SK-N-DZ (cell line): ENCODE results near the gene ZC2HC1B. TPM values are rescaled to one million over a fixed set of nuclear protein-coding genes. Genes with fewer than 3 reads are reported as not detected.
A peak's percentile ranks its signal among the peaks of the same experiment; 100 is the strongest.
"Not testable (repeated sequence)": the region's sequence is repeated elsewhere in the genome, so short reads cannot be mapped to it uniquely, and the experiment has no call there.

Experiments used
- DNase-seq: peaks from one replicate; pipeline ENCODE4 v3.0.0-alpha.2; 2015; ENCODE audit warnings: low spot score
- polyA plus RNA-seq, 2 experiments: library from polyadenylated mRNA; depleted of rRNA; stranded (reverse); fragments of >200 nt; gene quantifications; 2 replicates each; pipeline ENCODE4 v1.2.3, GENCODE V29; 2014

The ZC2HC1B gene
- not detected in 2 replicates for polyA plus RNA-seq (2014; cell fraction: cytosol; rRNA removed)
- polyA plus RNA-seq (2014; cell fraction: nucleus; rRNA removed) = 0.18 TPM in 1 of 2 replicates, not detected in the other

GRCh38 chr6:143864234-143864633 is at the start of gene ZC2HC1B:
Gene ZC2HC1B, plus strand, starts transcription at chr6:143864474. Its CDS starts 66 bp downstream, at chr6:143864540.
- no peak for DNase-seq

- DNase-seq = no peak
These were observed 46.7 kb upstream of the ZC2HC1B start for GRCh38 chr6:143817621-143818020.

- DNase-seq = no peak
These were observed 42.9 kb upstream of the ZC2HC1B start for GRCh38 chr6:143821359-143821758.

GRCh38 chr6:143822584-143823024 is 41.7 kb upstream of the ZC2HC1B start:
- no peak for DNase-seq

GRCh38 chr6:143823548-143823947 is 40.7 kb upstream of the ZC2HC1B start:
- no peak for DNase-seq

- DNase-seq = no peak
These were observed 35.7 kb upstream of the ZC2HC1B start for GRCh38 chr6:143828572-143828971.

GRCh38 chr6:143836150-143836549 is 28.1 kb upstream of the ZC2HC1B start:
- DNase-seq = no peak

- no peak for DNase-seq
These were observed 25.9 kb upstream of the ZC2HC1B start for GRCh38 chr6:143838395-143838794.

GRCh38 chr6:143839196-143839595 is 25.1 kb upstream of the ZC2HC1B start:
- DNase-seq = no peak

- no peak for DNase-seq
These were observed 23.5 kb upstream of the ZC2HC1B start for GRCh38 chr6:143840595-143841265.

GRCh38 chr6:143842461-143842901 is 21.8 kb upstream of the ZC2HC1B start:
- no peak for DNase-seq

GRCh38 chr6:143842902-143843676 is 21.2 kb upstream of the ZC2HC1B start, which contains the start of gene LTV1:
Gene LTV1, plus strand, starts transcription at chr6:143843338. Its CDS starts 140 bp downstream, at chr6:143843478.
- peak; percentile 97 for DNase-seq

- DNase-seq = no peak
These were observed 20.6 kb upstream of the ZC2HC1B start for GRCh38 chr6:143843677-143843999.

GRCh38 chr6:143844006-143844405 is 20.3 kb upstream of the ZC2HC1B start:
- no peak for DNase-seq

- DNase-seq = no peak
These were observed 19.2 kb upstream of the ZC2HC1B start for GRCh38 chr6:143845033-143845432.

- not testable (repeated sequence) for DNase-seq
These were observed 12.6 kb upstream of the ZC2HC1B start for GRCh38 chr6:143851706-143852105.

GRCh38 chr6:143855057-143855456 is 9.2 kb upstream of the ZC2HC1B start:
- not testable (repeated sequence) for DNase-seq

- not testable (repeated sequence) for DNase-seq
These were observed 7.5 kb upstream of the ZC2HC1B start for GRCh38 chr6:143856762-143857161.

GRCh38 chr6:143857651-143858050 is 6.6 kb upstream of the ZC2HC1B start:
- DNase-seq = no peak

GRCh38 chr6:143859891-143860660 is 4.2 kb upstream of the ZC2HC1B start:
- no peak for DNase-seq

- no peak for DNase-seq
These were observed 503 bp upstream of the ZC2HC1B start for GRCh38 chr6:143863771-143864170.

GRCh38 chr6:143867236-143867635 is 3.0 kb downstream of the ZC2HC1B start:
- no peak for DNase-seq
